Measurements from ENCODE around the gene CEP131. TPM values are rescaled to one million over a fixed set of nuclear protein-coding genes. Genes with fewer than 3 reads are reported as not detected.

CEP131 gene
- total RNA-seq, 4 donors from 2014 or later = 9.2 to 35.0 (median 20.9) TPM

- TF ChIP-seq EP300 (IDR thresholded peaks at IDR 0.05) (no peak), CTCF (IDR thresholded peaks at IDR 0.05) (no peak), POLR2A (IDR thresholded peaks at IDR 0.05) (no peak)
- Histone ChIP-seq H3K4me1 (peaks cover 0 to 22% (median 11%) of the 10 kb centered on the region in 4 donors), H3K9me3 (peaks cover 0 to 4% (median 0%) of the 10 kb centered on the region in 4 donors), H3K27me3 (no peaks in the 10 kb centered on the region), H3K4me3 (peak overlapping the region; percentile 34 to 95 (median 58)), H3K27ac (peak overlapping the region; percentile 33 to 83 (median 72)), H3K36me3 (peaks cover 0 to 22% (median 0%) of the 10 kb centered on the region in 3 donors)
- DNase-seq (ENCODE audit: low spot score in 2 of 2) = no peak
- WGBS, 2 donors = 24 to 36% methylated on average over 11 of the region's 11 CpGs
These were observed 981 bp upstream of the CEP131 start for GRCh38 chr17:81223762-81224130.

- Histone ChIP-seq H3K27ac (peak overlapping the region in 3 of 4 donors; percentile 32 to 83 (median 68)), H3K4me1 (peaks cover 0 to 22% (median 11%) of the 10 kb centered on the region in 4 donors), H3K27me3 (no peaks in the 10 kb centered on the region), H3K36me3 (peaks cover 0 to 24% (median 0%) of the 10 kb centered on the region in 3 donors), H3K9me3 (peaks cover 0 to 4% (median 0%) of the 10 kb centered on the region in 4 donors), H3K4me3 (peak overlapping the region; percentile 57 to 95 (median 68))
- TF ChIP-seq EP300 (IDR thresholded peaks at IDR 0.05) (no peak), CTCF (IDR thresholded peaks at IDR 0.05) (no peak), POLR2A (IDR thresholded peaks at IDR 0.05) (no peak)
- 0% methylated on average over 8 to 9 of the region's 30 CpGs for WGBS, 2 donors
- DNase-seq (ENCODE audit: low spot score in 2 of 2) = no peak
These were observed 202 bp downstream of the CEP131 start for GRCh38 chr17:81222620-81222905.

- Histone ChIP-seq H3K4me1 (peaks cover 0 to 22% (median 11%) of the 10 kb centered on the region in 4 donors), H3K36me3 (peaks cover 0 to 29% (median 0%) of the 10 kb centered on the region in 3 donors), H3K9me3 (peaks cover 0 to 4% (median 0%) of the 10 kb centered on the region in 4 donors), H3K4me3 (peak overlapping the region; percentile 57 to 95 (median 68)), H3K27ac (peak overlapping the region in 3 of 4 donors; percentile 32 to 83 (median 68)), H3K27me3 (no peaks in the 10 kb centered on the region)
- DNase-seq (ENCODE audit: low spot score in 2 of 2) = no peak
- TF ChIP-seq CTCF (IDR thresholded peaks at IDR 0.05) (no peak), POLR2A (IDR thresholded peaks at IDR 0.05) (no peak)
- WGBS, 2 donors = 3 to 13% methylated on average over 11 to 14 of the region's 24 CpGs
These were observed 734 bp downstream of the CEP131 start for GRCh38 chr17:81221842-81222619.

- WGBS, 2 donors = 62 to 63% methylated on average over 11 of the region's 11 CpGs
- no peak for DNase-seq (ENCODE audit: low spot score in 2 of 2)
- H3K27ac ChIP-seq = no peak overlapping the region
- peaks cover 0 to 35% (median 0%) of the 10 kb centered on the region in 3 donors for H3K36me3 ChIP-seq
- H3K4me3 ChIP-seq = peak overlapping the region in 1 of 4 donors; percentile 73
- H3K27me3 ChIP-seq = no peaks in the 10 kb centered on the region
- peaks cover 0 to 22% (median 11%) of the 10 kb centered on the region in 4 donors for H3K4me1 ChIP-seq
- peaks cover 0 to under 1% (median 0%) of the 10 kb centered on the region in 4 donors for H3K9me3 ChIP-seq
- TF ChIP-seq CTCF (IDR thresholded peaks at IDR 0.05) (no peak), EP300 (IDR thresholded peaks at IDR 0.05) (no peak), POLR2A (IDR thresholded peaks at IDR 0.05) (no peak)
These were observed 1.4 kb downstream of the CEP131 start for GRCh38 chr17:81221371-81221841.

GRCh38 chr17:81219476-81220180 is 3.1 kb downstream of the CEP131 start:
- Histone ChIP-seq H3K4me3 (no peak overlapping the region), H3K4me1 (peaks cover 0 to 22% (median 11%) of the 10 kb centered on the region in 4 donors), H3K9me3 (no peaks in the 10 kb centered on the region), H3K27me3 (no peaks in the 10 kb centered on the region), H3K36me3 (peaks cover 0 to 37% (median 0%) of the 10 kb centered on the region in 3 donors), H3K27ac (no peak overlapping the region)
- no peak for DNase-seq (ENCODE audit: low spot score in 2 of 2)
- WGBS, 2 donors = 93 to 97% methylated on average over 22 to 24 of the region's 24 CpGs
- no peak for TF ChIP-seq EP300 (IDR thresholded peaks at IDR 0.05)
- TF ChIP-seq POLR2A (IDR thresholded peaks at IDR 0.05) = no peak
- TF ChIP-seq CTCF (IDR thresholded peaks at IDR 0.05) = no peak

Measured in tibial nerve (tissue), 4 donors.